GM23338 (cell line): Measurements from ENCODE around the gene MPP7. TPM values are rescaled to one million over a fixed set of nuclear protein-coding genes. Genes with fewer than 3 reads are reported as not detected.
A peak's percentile ranks its signal among the peaks of the same experiment; 100 is the strongest.

Experiments used
- ATAC-seq: fragments of 200-7000 bp; cut with Tn5 transposase; 3 replicates; pipeline ENCODE4 v1.9.1; 2020
- DNase-seq: peaks from one replicate; pipeline ENCODE4 v3.0.0-alpha.2; 2015; ENCODE audit warnings: low spot score
- H2AFZ ChIP-seq: fragments of 200-600 bp; sonication (generic); 2 replicates; pipeline ENCODE4 v1.8.0; 2016; ENCODE audit warnings: antibody characterized with exemption, mild to moderate bottlenecking, moderate library complexity
- H3F3A ChIP-seq: fragments of 200-600 bp; sonication (generic); replicated peaks from 2 replicates; pipeline ENCODE4 v1.8.0; 2017; ENCODE audit warnings: antibody characterized with exemption, mixed run types, low read depth
- H3K27ac ChIP-seq: fragments of 200-600 bp; sonication (generic); 2 replicates; pipeline ENCODE4 v1.6.1; 2016; ENCODE audit warnings: low read depth
- H3K27me3 ChIP-seq: fragments of 200-600 bp; sonication (generic); 2 replicates; pipeline ENCODE4 v1.8.0; 2016; ENCODE audit warnings: mild to moderate bottlenecking, mixed run types, moderate library complexity; ENCODE audit not compliant: insufficient read depth
- H3K36me3 ChIP-seq: fragments of 200-600 bp; sonication (generic); 2 replicates; pipeline ENCODE4 v1.8.0; 2016; ENCODE audit warnings: mild to moderate bottlenecking; ENCODE audit not compliant: insufficient read depth
- H3K4me1 ChIP-seq: fragments of 200-600 bp; sonication (generic); 2 replicates; pipeline ENCODE4 v1.8.0; 2016; ENCODE audit warnings: mild to moderate bottlenecking, moderate library complexity; ENCODE audit not compliant: insufficient read depth
- H3K4me2 ChIP-seq: fragments of 200-600 bp; sonication (generic); 2 replicates; pipeline ENCODE4 v1.7.1; 2017; ENCODE audit warnings: mixed run types
- H3K4me3 ChIP-seq: fragments of 200-600 bp; sonication (generic); 2 replicates; pipeline ENCODE4 v1.6.1; 2016; ENCODE audit warnings: mixed run types
- H3K79me2 ChIP-seq: fragments of 200-600 bp; sonication (generic); replicated peaks from 2 replicates; pipeline ENCODE4 v1.8.0; 2017; ENCODE audit warnings: mild to moderate bottlenecking; ENCODE audit not compliant: insufficient read depth
- H3K9me2 ChIP-seq: fragments of 200-600 bp; sonication (generic); 2 replicates; pipeline ENCODE4 v1.8.0; 2017; ENCODE audit not compliant: insufficient read depth
- H4K20me1 ChIP-seq: fragments of 200-600 bp; sonication (generic); replicated peaks from 2 replicates; pipeline ENCODE4 v1.8.0; 2017; ENCODE audit warnings: mild to moderate bottlenecking; ENCODE audit not compliant: insufficient read depth
- H3K27ac Mint-ChIP-seq: 2 replicates; pipeline ENCODE4 v1.8.0; 2020; ENCODE audit warnings: inconsistent platforms, mild to moderate bottlenecking, moderate library complexity, mixed read lengths
- H3K27me3 Mint-ChIP-seq: 3 replicates; pipeline ENCODE4 v1.8.0; 2022; ENCODE audit warnings: low read depth, mild to moderate bottlenecking, moderate library complexity, mixed read lengths, inconsistent platforms; ENCODE audit not compliant: insufficient read depth, poor library complexity
- H3K36me3 Mint-ChIP-seq: 3 replicates; pipeline ENCODE4 v1.8.0; 2021; ENCODE audit warnings: low read depth, mild to moderate bottlenecking, inconsistent platforms, moderate library complexity, mixed read lengths
- H3K4me1 Mint-ChIP-seq: 3 replicates; pipeline ENCODE4 v1.8.0; 2020; ENCODE audit warnings: mild to moderate bottlenecking, inconsistent platforms, mixed read lengths
- H3K4me3 Mint-ChIP-seq: 3 replicates; pipeline ENCODE4 v1.8.0; 2021; ENCODE audit warnings: moderate library complexity, mild to moderate bottlenecking, inconsistent platforms, mixed read lengths
- H3K9me3 Mint-ChIP-seq: 3 replicates; pipeline ENCODE4 v1.8.0; 2020; ENCODE audit warnings: moderate library complexity, mild to moderate bottlenecking, inconsistent platforms, mixed read lengths
- EZH2 ChIP-seq: fragments of 200-600 bp; sonication (generic); IDR thresholded peaks from one replicate; pipeline ENCODE4 v1.8.0; 2017; ENCODE audit warnings: antibody characterized with exemption, mild to moderate bottlenecking, low read depth; ENCODE audit not compliant: unreplicated experiment
- NANOG ChIP-seq: IDR thresholded peaks from 2 replicates; pipeline ENCODE4 v1.6.1; 2016; ENCODE audit warnings: antibody characterized with exemption, borderline replicate concordance
- STAT1 ChIP-seq: IDR thresholded peaks from one replicate; pipeline ENCODE4 v1.6.1; 2016; ENCODE audit warnings: antibody characterized with exemption; ENCODE audit not compliant: unreplicated experiment
- ZNF114 ChIP-seq: fragments of 250-450 bp; sonication (Bioruptor Pico); IDR thresholded peaks from 2 replicates; pipeline ENCODE4 v1.5.0; 2020; ENCODE audit warnings: mild to moderate bottlenecking, moderate library complexity
- ZNF331 ChIP-seq: fragments of 250-450 bp; sonication (Bioruptor Pico); IDR thresholded peaks from 2 replicates; pipeline ENCODE4 v1.5.0; 2020; ENCODE audit warnings: low read depth, mild to moderate bottlenecking, moderate library complexity
- polyA plus RNA-seq: library from polyadenylated mRNA; unstranded; fragments of >200 nt; fragmentation: Nextera tagmentation; extraction: Ambion mirVana; gene quantifications from 2 replicates; pipeline ENCODE4 v1.2.1, GENCODE V29; 2016
- total RNA-seq: library from RNA; depleted of rRNA; stranded (reverse); fragments of >200 nt; shearing (Covaris generic); gene quantifications from 2 replicates; pipeline ENCODE4 v1.2.3, GENCODE V29; 2014
- TF ChIP-seq, protein P1 (sequence below): fragments of 250-450 bp; sonication (Bioruptor Pico); IDR thresholded peaks from 2 replicates; pipeline ENCODE4 v1.5.0; 2020; ENCODE audit warnings: mild to moderate bottlenecking, moderate library complexity
- TF ChIP-seq, protein P2 (sequence below): IDR thresholded peaks from one replicate; pipeline ENCODE4 v1.6.1; 2018; ENCODE audit warnings: antibody characterized with exemption; ENCODE audit not compliant: unreplicated experiment
- TF ChIP-seq, protein P3 (sequence below): IDR thresholded peaks from 2 replicates; pipeline ENCODE4 v1.6.1; 2016; ENCODE audit warnings: antibody characterized with exemption

The MPP7 gene
- total and polyA plus RNA-seq, 2 experiments from 2014 or later, result 5.0 to 8.0 TPM

GRCh38 chr10:28256776-28257175 is 46.1 kb downstream of the MPP7 start (continued):
- TF ChIP-seq, protein P1, sequence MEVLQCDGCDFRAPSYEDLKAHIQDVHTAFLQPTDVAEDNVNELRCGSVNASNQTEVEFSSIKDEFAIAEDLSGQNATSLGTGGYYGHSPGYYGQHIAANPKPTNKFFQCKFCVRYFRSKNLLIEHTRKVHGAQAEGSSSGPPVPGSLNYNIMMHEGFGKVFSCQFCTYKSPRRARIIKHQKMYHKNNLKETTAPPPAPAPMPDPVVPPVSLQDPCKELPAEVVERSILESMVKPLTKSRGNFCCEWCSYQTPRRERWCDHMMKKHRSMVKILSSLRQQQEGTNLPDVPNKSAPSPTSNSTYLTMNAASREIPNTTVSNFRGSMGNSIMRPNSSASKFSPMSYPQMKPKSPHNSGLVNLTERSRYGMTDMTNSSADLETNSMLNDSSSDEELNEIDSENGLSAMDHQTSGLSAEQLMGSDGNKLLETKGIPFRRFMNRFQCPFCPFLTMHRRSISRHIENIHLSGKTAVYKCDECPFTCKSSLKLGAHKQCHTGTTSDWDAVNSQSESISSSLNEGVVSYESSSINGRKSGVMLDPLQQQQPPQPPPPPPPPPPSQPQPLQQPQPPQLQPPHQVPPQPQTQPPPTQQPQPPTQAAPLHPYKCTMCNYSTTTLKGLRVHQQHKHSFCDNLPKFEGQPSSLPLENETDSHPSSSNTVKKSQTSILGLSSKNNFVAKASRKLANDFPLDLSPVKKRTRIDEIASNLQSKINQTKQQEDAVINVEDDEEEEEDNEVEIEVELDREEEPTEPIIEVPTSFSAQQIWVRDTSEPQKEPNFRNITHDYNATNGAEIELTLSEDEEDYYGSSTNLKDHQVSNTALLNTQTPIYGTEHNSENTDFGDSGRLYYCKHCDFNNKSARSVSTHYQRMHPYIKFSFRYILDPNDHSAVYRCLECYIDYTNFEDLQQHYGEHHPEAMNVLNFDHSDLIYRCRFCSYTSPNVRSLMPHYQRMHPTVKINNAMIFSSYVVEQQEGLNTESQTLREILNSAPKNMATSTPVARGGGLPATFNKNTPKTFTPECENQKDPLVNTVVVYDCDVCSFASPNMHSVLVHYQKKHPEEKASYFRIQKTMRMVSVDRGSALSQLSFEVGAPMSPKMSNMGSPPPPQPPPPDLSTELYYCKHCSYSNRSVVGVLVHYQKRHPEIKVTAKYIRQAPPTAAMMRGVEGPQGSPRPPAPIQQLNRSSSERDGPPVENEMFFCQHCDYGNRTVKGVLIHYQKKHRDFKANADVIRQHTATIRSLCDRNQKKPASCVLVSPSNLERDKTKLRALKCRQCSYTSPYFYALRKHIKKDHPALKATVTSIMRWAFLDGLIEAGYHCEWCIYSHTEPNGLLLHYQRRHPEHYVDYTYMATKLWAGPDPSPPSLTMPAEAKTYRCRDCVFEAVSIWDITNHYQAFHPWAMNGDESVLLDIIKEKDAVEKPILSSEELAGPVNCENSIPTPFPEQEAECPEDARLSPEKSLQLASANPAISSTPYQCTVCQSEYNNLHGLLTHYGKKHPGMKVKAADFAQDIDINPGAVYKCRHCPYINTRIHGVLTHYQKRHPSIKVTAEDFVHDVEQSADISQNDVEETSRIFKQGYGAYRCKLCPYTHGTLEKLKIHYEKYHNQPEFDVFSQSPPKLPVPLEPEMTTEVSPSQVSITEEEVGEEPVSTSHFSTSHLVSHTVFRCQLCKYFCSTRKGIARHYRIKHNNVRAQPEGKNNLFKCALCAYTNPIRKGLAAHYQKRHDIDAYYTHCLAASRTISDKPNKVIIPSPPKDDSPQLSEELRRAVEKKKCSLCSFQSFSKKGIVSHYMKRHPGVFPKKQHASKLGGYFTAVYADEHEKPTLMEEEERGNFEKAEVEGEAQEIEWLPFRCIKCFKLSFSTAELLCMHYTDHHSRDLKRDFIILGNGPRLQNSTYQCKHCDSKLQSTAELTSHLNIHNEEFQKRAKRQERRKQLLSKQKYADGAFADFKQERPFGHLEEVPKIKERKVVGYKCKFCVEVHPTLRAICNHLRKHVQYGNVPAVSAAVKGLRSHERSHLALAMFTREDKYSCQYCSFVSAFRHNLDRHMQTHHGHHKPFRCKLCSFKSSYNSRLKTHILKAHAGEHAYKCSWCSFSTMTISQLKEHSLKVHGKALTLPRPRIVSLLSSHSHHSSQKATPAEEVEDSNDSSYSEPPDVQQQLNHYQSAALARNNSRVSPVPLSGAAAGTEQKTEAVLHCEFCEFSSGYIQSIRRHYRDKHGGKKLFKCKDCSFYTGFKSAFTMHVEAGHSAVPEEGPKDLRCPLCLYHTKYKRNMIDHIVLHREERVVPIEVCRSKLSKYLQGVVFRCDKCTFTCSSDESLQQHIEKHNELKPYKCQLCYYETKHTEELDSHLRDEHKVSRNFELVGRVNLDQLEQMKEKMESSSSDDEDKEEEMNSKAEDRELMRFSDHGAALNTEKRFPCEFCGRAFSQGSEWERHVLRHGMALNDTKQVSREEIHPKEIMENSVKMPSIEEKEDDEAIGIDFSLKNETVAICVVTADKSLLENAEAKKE (CRISPR knock-in tag), result no peak
- TF ChIP-seq, protein P2, sequence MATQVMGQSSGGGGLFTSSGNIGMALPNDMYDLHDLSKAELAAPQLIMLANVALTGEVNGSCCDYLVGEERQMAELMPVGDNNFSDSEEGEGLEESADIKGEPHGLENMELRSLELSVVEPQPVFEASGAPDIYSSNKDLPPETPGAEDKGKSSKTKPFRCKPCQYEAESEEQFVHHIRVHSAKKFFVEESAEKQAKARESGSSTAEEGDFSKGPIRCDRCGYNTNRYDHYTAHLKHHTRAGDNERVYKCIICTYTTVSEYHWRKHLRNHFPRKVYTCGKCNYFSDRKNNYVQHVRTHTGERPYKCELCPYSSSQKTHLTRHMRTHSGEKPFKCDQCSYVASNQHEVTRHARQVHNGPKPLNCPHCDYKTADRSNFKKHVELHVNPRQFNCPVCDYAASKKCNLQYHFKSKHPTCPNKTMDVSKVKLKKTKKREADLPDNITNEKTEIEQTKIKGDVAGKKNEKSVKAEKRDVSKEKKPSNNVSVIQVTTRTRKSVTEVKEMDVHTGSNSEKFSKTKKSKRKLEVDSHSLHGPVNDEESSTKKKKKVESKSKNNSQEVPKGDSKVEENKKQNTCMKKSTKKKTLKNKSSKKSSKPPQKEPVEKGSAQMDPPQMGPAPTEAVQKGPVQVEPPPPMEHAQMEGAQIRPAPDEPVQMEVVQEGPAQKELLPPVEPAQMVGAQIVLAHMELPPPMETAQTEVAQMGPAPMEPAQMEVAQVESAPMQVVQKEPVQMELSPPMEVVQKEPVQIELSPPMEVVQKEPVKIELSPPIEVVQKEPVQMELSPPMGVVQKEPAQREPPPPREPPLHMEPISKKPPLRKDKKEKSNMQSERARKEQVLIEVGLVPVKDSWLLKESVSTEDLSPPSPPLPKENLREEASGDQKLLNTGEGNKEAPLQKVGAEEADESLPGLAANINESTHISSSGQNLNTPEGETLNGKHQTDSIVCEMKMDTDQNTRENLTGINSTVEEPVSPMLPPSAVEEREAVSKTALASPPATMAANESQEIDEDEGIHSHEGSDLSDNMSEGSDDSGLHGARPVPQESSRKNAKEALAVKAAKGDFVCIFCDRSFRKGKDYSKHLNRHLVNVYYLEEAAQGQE, result no peak
- no peak for TF ChIP-seq EZH2

- Histone ChIP-seq H3K27me3 (no peaks in the 10 kb centered on the region), H3K4me3 (no peak overlapping the region), H3K79me2 (no peaks in the 10 kb centered on the region), H3F3A (no peaks in the 10 kb centered on the region), H3K4me2 (no peak overlapping the region), H3K27ac (no peak overlapping the region), H4K20me1 (0 out of 2 replicates have a peak, but pooled peaks cover 5% of the 10 kb centered on the region), H2AFZ (no peak overlapping the region), H3K4me1 (no peaks in the 10 kb centered on the region), H3K9me2 (no peaks in the 10 kb centered on the region), H3K36me3 (no peaks in the 10 kb centered on the region)
- no peaks in the 10 kb centered on the region for H3K9me3 Mint-ChIP-seq
- H3K4me3 Mint-ChIP-seq, result no peak overlapping the region
- H3K27ac Mint-ChIP-seq, result peak overlapping the region; percentile 31; the same call in 1 of the 2 replicates
- no peaks in the 10 kb centered on the region for H3K27me3 Mint-ChIP-seq
- no peaks in the 10 kb centered on the region for H3K36me3 Mint-ChIP-seq
- ATAC-seq, result no peak
- H3K4me1 Mint-ChIP-seq, result peaks cover 2% of the 10 kb centered on the region; the same call in 1 of the 3 replicates
- no peak for DNase-seq
- TF ChIP-seq NANOG, result no peak
- no peak for TF ChIP-seq ZNF331 (CRISPR knock-in tag)
- TF ChIP-seq EZH2, result no peak
- TF ChIP-seq STAT1, result no peak
- TF ChIP-seq, protein P3, sequence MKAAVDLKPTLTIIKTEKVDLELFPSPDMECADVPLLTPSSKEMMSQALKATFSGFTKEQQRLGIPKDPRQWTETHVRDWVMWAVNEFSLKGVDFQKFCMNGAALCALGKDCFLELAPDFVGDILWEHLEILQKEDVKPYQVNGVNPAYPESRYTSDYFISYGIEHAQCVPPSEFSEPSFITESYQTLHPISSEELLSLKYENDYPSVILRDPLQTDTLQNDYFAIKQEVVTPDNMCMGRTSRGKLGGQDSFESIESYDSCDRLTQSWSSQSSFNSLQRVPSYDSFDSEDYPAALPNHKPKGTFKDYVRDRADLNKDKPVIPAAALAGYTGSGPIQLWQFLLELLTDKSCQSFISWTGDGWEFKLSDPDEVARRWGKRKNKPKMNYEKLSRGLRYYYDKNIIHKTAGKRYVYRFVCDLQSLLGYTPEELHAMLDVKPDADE, result no peak
- no peak for TF ChIP-seq ZNF114
These were observed 48.4 kb downstream of the MPP7 start for GRCh38 chr10:28254290-28254985.
